ENCODE results near the gene POLR1D. TPM values are rescaled to one million over a fixed set of nuclear protein-coding genes. Genes with fewer than 3 reads are reported as not detected.

The POLR1D gene
- total RNA-seq, 1 experiment from 2014 or later, result 198 TPM

DNA sequence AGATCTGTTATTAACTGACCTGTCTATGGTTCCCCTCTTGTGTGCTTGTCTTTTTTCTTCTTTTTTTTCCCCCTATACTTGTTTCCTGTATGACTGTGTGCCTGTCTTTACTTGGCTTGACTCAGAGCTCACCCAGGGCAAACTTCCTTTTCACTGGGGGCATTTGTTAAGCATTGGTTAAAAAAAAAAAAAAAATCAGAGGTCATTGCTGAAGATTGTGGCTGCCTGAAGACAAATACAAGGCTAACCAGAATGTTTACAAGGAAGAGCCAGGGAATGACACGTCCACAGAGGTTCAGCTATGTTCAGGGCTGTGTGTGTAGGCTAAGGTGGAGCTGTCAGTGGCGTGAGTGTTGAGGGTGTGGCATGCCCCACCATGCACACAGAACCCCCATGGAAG lies 48.4 kb upstream of the POLR1D start:
- Mint-ChIP-seq H3K27ac (peak overlapping the region; percentile 41; the same call in 1 of the 2 replicates), H3K27me3 (ENCODE audit: low read depth) (no peaks in the 10 kb centered on the region), H3K4me1 (no peaks in the 10 kb centered on the region), H3K36me3 (0 out of 2 replicates have a peak, but pooled peaks cover 8% of the 10 kb centered on the region), H3K9me3 (peaks cover 5% of the 10 kb centered on the region), H3K4me3 (no peak overlapping the region)
- CTCF ChIA-PET, result no interaction called here
- DNase-seq (ENCODE audit: low spot score) (no peak), ATAC-seq (no peak)
- POLR2A ChIA-PET, result no interaction called here
- no peak for TF ChIP-seq CREB1 (CRISPR knock-in tag; IDR thresholded peaks at IDR 0.05)

DNA sequence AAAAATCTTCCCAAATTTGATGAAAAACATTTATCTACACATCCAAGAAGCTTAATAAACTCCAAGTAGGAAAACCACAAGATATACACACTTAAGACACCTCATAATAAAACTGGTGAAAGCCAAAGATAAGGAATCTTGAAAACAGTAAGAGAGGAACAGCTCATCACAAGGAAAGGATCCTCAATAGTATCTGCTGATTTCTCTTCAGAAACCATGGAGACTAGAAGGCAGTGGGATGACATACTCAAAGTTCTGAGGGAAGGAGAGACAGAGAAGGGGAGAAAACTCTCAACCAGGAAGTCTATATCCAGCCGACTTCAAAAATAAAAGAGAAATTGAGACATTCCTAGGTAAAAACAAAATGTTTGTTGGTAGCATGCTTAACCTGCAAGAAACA lies 47.0 kb upstream of the POLR1D start:
- no peak overlapping the region for H3K4me3 Mint-ChIP-seq
- 0 out of 2 replicates have a peak, but pooled peaks cover 6% of the 10 kb centered on the region for H3K36me3 Mint-ChIP-seq
- ATAC-seq (no peak), DNase-seq (ENCODE audit: low spot score) (no peak)
- 0 out of 2 replicates have a peak, but pooled peaks cover 3% of the 10 kb centered on the region for H3K4me1 Mint-ChIP-seq
- POLR2A ChIA-PET, result no interaction called here
- CTCF ChIA-PET, result no interaction called here
- no peaks in the 10 kb centered on the region for H3K27me3 Mint-ChIP-seq (ENCODE audit: low read depth)
- TF ChIP-seq ZNF317 (CRISPR knock-in tag; IDR thresholded peaks at IDR 0.05; ENCODE audit: borderline replicate concordance, low read depth), result peak; percentile 72; the same call in 1 of the 2 replicates
- TF ChIP-seq, protein P1, sequence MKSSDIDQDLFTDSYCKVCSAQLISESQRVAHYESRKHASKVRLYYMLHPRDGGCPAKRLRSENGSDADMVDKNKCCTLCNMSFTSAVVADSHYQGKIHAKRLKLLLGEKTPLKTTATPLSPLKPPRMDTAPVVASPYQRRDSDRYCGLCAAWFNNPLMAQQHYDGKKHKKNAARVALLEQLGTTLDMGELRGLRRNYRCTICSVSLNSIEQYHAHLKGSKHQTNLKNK (CRISPR knock-in tag; IDR thresholded peaks at IDR 0.05), result no peak
- no peak overlapping the region for H3K27ac Mint-ChIP-seq
- H3K9me3 Mint-ChIP-seq, result peaks cover 5% of the 10 kb centered on the region

DNA sequence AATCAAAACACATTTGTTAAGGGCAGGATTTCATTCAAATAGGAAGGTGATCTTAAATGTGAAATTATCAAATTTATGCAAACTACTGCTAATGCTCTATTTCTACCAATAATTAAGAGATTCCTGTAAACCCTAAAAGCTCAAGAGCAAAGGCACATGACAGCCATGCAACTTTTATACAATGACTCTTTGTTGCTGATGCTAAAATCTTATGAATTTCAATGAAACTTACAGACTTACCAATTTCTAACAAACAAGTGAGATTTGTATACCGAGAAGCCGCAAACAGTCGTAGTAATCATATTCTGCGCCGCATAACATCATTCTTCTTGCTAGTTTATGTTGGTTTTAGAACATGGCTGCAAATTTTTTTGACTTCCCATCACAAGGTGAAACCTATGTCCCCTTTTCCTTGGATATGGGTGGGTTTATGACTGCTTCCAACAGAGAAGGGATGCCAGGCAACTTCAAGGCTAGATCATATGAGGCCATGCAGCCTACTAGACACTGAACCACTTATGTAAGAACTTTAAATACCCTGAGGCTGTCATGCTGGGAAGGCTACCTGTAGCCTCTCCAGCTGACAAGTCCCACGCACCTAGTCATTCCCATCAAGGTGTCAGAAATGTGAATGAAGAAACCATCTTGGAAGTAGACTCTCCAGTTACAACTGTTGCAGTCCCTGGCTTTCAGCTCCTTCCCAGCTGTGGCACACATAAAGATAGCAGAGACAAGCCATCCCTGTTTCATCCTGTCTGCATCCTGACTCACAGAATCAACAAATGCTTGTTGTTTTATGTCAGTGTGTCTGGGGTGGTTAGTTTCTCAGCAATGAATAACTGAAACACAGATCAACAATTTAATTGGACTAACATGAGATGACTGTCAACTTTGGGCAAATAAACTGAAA lies 43.3 kb upstream of the POLR1D start:
- TF ChIP-seq TEAD1 (CRISPR knock-in tag; IDR thresholded peaks at IDR 0.05), result no peak
- TF ChIP-seq, protein P2, sequence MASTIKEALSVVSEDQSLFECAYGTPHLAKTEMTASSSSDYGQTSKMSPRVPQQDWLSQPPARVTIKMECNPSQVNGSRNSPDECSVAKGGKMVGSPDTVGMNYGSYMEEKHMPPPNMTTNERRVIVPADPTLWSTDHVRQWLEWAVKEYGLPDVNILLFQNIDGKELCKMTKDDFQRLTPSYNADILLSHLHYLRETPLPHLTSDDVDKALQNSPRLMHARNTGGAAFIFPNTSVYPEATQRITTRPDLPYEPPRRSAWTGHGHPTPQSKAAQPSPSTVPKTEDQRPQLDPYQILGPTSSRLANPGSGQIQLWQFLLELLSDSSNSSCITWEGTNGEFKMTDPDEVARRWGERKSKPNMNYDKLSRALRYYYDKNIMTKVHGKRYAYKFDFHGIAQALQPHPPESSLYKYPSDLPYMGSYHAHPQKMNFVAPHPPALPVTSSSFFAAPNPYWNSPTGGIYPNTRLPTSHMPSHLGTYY (CRISPR knock-in tag; IDR thresholded peaks at IDR 0.05), result no peak
- no peak for TF ChIP-seq NFYB (CRISPR knock-in tag; conservative IDR thresholded peaks at IDR 0.05; ENCODE audit: low read depth)
- no peak for TF ChIP-seq FOXJ3 (CRISPR knock-in tag; IDR thresholded peaks at IDR 0.05; ENCODE audit: borderline replicate concordance)
- no peak for TF ChIP-seq RELA (CRISPR knock-in tag; IDR thresholded peaks at IDR 0.05; ENCODE audit: borderline replicate concordance)
- Mint-ChIP-seq H3K4me1 (0 out of 2 replicates have a peak, but pooled peaks cover 3% of the 10 kb centered on the region), H3K36me3 (peaks cover 10% of the 10 kb centered on the region; the same call in 1 of the 2 replicates), H3K27me3 (ENCODE audit: low read depth) (no peaks in the 10 kb centered on the region), H3K4me3 (no peak overlapping the region), H3K9me3 (peaks cover 5% of the 10 kb centered on the region), H3K27ac (no peak overlapping the region)
- ATAC-seq, result no peak
- CTCF ChIA-PET, result no interaction called here
- DNase-seq (ENCODE audit: low spot score), result no peak
- POLR2A ChIA-PET, result no interaction called here

GRCh38 chr13:27583645-27584044 lies 38.0 kb upstream of the POLR1D start:
- ChIA-PET CTCF (no interaction called here), POLR2A (no interaction called here)
- Mint-ChIP-seq H3K36me3 (peaks cover 7% of the 10 kb centered on the region), H3K4me3 (no peak overlapping the region), H3K27ac (no peak overlapping the region), H3K27me3 (ENCODE audit: low read depth) (no peaks in the 10 kb centered on the region), H3K9me3 (peaks cover 9% of the 10 kb centered on the region), H3K4me1 (0 out of 2 replicates have a peak, but pooled peaks cover 6% of the 10 kb centered on the region)
- ATAC-seq (no peak), DNase-seq (ENCODE audit: low spot score) (no peak)
- TF ChIP-seq NR1H2 (CRISPR knock-in tag; IDR thresholded peaks at IDR 0.05) (no peak), ATF6 (CRISPR knock-in tag; IDR thresholded peaks at IDR 0.05) (no peak), JUN (CRISPR knock-in tag; IDR thresholded peaks at IDR 0.05) (no peak), AFF4 (CRISPR knock-in tag; IDR thresholded peaks at IDR 0.05; ENCODE audit: borderline replicate concordance) (no peak), NFATC4 (CRISPR knock-in tag; IDR thresholded peaks at IDR 0.05) (no peak), PRRX2 (CRISPR knock-in tag; IDR thresholded peaks at IDR 0.05) (no peak), NFE2L1 (CRISPR knock-in tag; IDR thresholded peaks at IDR 0.05) (no peak), ZNF423 (CRISPR knock-in tag; IDR thresholded peaks at IDR 0.05) (no peak)
- TF ChIP-seq, protein P3, sequence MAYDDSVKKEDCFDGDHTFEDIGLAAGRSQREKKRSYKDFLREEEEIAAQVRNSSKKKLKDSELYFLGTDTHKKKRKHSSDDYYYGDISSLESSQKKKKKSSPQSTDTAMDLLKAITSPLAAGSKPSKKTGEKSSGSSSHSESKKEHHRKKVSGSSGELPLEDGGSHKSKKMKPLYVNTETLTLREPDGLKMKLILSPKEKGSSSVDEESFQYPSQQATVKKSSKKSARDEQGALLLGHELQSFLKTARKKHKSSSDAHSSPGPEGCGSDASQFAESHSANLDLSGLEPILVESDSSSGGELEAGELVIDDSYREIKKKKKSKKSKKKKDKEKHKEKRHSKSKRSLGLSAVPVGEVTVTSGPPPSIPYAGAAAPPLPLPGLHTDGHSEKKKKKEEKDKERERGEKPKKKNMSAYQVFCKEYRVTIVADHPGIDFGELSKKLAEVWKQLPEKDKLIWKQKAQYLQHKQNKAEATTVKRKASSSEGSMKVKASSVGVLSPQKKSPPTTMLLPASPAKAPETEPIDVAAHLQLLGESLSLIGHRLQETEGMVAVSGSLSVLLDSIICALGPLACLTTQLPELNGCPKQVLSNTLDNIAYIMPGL (CRISPR knock-in tag; IDR thresholded peaks at IDR 0.05), result no peak
- TF ChIP-seq, protein P1 (CRISPR knock-in tag; IDR thresholded peaks at IDR 0.05), result no peak
